ENCODE measurements around the gene LY6G5C.
"Not testable (repeated sequence)": the region's sequence is repeated elsewhere in the genome, so short reads cannot be mapped to it uniquely, and the experiment has no call there.

LY6G5C gene

DNA sequence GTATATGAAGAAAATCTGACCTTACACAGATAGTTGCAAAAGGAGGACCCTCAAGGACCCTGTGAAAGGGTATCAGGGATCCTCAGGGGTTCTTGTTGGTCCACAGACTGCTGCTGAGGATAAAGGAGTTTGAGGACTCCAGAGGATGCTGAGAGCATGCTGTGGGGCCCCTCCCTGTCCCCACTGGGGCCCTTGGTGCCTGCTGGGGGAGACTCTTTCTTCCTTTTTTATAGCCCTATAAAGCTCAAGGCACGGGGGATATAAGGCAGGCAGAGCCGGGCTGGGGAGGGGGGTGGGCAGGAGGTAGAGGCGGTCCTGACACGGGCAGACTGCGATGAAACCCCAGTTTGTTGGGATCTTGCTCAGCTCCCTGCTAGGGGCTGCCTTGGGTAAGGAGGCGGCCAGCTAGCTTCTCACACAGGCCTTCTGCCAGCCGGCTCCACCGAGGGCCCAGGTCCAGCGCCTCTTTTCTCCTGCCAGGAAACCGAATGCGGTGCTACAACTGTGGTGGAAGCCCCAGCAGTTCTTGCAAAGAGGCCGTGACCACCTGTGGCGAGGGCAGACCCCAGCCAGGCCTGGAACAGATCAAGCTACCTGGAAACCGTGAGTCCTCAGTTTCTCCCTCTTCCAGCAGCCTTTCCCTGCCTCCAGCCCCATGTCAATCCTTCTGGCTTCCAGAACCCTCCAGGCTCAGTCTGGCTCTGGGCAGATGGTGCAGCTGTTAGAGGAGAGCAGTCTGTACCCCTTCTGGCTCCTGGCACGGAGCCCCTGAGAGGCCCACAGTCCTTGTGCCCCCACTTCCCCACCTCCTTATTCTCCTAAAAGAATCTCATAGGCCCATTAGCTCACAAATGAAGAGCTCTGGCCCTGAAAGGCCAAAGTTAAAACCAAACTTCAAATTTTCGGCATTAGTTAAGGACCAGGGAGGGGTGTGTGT lies 34.4 kb upstream of the LY6G5C start, which contains the start of gene LY6G6D:
TSS of gene LY6G6D (plus strand) at position 327 of the 937 bp plus-strand sequence. CDS start at position 335, 8 bp downstream.
- DNase-seq = no peak

DNA sequence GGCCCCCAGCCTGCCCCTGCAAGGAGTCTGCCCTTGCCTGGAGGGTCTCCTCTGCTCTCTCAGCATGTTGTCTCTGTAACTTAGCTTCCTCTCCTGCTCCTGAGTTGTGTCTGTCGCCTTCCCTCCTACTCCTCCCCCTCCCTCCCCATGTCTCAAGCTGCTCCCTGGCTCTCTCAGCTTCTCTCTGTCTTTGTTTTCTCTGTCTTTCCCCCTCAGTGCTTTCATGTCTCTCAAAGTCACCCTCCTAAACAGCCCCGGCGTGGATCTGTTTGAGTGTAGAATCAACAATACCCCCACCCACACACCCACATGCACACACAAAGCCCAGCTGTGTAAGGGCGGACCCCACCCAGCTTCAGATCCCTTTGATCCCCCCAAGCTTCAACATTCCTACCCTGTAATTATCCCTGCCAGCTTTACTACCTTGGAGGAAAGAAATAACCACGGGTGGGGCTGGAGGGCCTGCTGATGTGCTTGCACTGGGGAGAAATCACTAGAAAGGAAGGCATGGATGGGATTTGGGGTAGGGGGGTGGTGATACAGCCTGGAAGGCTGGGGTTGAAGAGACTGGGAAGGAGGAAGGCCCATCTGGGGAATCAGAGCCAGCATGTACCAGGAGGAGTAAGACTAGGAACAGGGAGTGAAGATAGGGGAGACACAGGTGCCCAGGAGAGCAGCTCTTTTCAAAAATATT lies 33.3 kb upstream of the LY6G5C start:
- no peak for DNase-seq

DNA sequence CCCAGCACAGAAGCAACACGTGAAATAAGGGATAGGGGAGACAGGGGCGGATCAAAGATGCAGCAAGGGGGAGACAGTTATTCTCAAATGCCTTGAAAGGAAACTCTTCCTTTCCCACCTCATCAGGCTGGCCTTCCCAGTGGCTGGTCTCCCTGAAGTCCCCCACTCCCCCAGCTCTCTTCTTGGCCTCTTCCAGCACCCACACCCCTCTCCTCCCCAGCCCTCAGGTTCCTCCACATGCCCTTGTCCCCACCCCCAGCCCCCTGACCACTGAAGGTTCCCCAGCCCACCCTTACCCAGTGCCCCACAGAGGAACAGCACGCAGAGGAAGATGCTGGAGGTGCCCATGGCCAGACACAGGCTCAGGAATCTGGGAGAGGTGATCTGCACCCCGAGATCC lies 32.6 kb upstream of the LY6G5C start:
- DNase-seq = no peak

DNA sequence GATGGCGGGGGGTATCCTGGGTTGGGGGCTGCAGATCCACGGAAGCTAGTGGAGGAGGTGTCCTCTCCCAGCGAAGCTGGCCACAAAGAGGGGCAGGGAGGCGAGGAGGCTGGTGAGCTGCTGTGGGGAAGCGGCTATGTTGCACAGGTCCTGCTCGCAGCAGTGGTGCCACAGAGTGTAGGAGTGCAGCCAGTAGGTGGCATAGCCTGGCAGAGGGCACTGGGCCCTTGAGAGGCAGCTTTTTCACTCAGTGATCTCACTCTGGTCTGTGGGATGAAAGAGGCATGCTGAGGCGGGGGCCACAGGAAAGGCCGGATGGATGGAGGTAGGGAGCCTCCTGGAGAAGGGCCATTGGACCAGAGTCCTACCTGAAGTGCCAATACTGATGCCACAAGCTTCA lies 31.4 kb upstream of the LY6G5C start:
- no peak for DNase-seq

DNA sequence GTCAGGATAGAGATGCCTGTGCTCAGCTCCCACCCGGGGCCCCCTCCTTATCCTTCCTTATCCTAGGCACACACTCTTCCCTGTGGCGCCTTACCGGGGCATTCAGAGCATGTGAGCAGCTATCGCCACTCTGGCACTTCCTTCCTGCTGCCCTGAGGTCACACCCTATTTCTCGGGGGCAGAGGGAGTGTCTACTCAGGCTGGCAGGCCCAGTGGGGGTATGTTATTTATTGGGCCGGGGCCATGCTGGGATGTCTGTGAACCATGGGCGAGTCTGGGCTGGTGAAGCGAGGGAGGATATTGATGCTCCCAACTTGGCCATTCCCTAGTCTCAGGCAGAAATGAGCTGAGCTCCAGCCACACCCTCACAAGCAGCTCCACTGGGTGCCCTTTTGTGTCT lies 30.4 kb upstream of the LY6G5C start:
- no peak for DNase-seq

DNA sequence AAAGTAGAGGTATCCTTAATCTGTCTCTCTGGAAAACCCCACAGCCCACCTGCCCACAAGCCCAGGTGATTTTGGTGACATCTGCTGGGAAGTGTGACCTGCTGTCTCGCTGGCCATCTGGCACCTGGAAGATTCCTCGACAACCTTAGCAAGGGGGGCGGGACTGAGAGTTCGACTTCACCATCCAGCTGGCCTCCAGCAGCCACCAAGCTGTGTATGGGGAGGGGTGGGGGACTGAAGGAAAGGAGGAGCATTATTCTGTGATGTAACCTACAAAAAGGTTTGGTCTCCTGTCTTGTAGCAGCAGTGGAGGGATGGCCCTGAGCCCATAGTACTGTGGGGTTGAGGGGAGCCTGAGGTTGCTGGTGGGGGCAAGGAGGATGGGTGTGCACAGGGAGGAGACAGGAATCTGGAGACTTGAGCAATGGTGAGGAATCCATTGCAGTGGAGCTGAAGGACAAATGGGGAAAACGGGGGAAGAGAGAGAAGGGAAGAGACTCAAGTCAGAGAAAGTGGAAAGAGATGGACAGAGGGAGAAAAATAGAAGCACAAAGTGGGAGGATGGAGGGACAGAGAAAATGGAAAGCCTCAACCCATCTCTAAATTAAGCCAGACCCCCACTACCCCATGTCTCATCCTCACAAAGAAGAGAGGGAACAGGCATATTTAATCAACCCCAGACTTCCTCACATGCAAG lies 29.8 kb upstream of the LY6G5C start:
- no peak for DNase-seq

DNA sequence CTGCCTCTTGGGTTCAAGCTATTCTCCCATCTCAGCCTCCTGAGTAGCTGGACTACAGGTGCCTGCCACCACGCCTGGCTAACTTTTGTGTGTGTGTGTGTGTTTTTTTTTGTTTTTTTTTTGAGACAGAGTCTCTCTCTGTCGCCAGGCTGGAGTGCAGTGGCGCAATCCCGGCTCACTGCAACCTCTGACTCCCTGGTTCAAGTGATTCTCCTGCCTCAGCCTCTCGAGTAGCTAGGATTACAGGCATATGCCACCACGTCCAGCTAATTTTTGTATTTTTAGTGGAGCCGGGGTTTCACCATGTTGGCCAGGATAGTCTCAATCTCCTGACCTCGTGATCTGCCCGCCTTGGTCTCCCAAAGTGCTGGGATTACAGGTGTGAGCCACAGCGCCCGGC lies 28.3 kb upstream of the LY6G5C start:
- DNase-seq = not testable (repeated sequence)

DNA sequence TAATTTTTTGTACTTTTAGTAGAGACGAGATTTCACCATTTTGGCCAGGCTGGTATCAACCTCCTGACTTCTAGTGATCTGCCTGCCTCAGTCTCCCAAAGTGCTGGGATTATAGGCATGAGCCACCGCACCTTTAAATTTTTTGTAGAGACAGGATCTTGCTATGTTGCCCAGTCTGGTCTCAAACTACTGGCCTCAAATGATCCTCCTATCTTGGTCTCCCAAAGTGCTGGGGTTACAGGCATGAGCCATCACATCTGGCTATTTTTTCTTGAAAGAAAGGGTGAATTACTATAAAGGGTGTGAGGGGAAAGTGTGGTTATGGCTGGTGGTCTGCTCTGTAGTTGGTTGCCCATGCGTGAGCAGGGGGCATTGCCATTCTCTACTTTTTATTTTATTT lies 27.4 kb upstream of the LY6G5C start:
- DNase-seq = no peak

DNA sequence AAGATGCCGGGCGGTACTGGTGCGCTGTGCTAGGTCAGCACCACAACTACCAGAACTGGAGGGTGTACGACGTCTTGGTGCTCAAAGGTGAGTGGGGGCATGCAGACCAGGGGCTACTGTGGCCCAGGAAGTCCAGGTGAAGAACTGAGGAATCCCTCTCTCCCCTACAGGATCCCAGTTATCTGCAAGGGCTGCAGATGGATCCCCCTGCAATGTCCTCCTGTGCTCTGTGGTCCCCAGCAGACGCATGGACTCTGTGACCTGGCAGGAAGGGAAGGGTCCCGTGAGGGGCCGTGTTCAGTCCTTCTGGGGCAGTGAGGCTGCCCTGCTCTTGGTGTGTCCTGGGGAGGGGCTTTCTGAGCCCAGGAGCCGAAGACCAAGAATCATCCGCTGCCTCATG lies 26.8 kb upstream of the LY6G5C start:
- DNase-seq = no peak

DNA sequence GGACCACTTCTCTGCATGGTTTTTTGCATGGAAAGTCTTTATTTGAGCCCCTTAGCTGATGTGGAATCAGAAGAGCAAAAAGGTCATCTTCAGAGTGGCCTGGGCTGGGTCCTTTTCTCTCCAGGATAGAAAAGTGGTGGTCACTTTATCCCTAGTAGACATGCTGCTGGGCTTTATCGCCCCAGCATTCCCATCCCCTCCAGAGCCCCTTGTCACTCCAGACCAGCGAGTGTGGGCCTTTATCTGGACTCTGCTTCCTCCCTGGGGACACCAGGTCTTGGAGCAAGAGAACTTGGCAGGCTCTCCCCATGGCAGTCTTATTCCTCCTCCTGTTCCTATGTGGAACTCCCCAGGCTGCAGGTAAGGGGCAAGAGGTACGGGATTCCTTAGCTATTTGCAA lies 25.7 kb upstream of the LY6G5C start, which contains the start of gene LY6G6F:
TSS of gene LY6G6F (plus strand) at position 268 of the 400 bp plus-strand sequence. CDS start at position 309, 41 bp downstream.
- DNase-seq = no peak

DNA sequence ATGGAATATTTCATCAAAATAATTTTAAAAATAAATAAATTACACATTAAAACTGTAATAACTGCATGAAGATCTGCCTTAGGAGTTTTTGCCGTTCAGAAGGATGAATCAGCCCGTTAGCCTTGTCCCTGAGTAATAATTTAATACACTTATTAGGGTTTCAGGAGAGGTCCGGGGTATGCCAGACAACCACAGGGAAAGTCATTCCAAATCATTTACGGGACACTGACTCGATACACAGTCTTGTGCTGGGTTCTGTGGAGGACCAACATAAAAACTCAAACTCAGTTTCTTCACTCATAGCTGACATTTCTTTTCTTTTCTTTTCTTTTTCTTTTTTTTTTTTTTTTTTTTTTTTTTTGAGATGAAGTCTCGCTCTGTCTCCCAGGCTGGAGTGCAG lies 25.1 kb upstream of the LY6G5C start:
- DNase-seq = peak; percentile 28

DNA sequence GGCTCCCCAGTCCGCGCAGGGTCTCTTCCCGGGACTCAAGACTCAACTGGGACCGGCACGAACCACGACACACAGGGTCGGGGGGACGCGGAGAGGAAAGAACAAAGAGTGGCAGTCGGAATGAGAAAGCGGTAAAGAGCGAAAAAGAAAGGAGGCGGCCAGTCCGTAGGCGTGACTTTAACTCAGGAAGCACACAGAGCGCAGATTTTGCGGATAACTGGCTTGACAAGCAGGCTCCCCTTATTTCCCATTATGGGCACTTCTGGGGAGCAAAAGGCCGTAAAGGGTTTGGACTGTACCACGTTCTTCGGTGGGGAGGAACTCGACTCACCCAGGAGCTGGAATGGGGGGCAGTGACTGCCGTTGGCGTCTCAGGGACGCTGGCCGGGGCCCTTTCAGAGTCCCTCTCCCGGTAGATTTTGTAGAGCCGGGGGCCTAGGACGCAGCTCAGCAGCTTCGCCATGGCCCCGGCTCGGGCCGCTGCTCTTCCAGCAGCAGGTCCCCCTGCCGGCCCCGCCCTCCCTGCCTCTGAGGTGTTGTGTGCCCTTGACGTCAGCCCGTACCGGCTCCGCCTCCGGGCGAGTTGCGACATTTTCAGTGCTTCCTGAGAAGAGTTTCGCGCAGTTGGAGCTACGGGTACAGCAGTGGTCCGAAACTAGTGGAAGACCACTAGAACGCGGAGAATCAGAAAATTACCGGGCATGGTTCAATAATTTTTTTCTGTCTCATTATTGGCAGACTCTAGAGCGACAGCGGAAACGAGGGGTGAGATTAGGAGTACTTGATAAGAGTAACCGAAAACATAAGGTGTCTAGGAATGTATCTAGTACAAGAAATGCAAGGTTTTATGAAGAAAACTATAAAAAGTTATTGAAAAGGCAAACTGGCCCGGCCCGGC lies 22.2 kb upstream of the LY6G5C start, which contains the start of gene ABHD16A:
TSS of gene ABHD16A (minus strand) at position 506 of the 898 bp plus-strand sequence. CDS start at position 463, 43 bp downstream.
- peak; percentile 99 for DNase-seq

DNA sequence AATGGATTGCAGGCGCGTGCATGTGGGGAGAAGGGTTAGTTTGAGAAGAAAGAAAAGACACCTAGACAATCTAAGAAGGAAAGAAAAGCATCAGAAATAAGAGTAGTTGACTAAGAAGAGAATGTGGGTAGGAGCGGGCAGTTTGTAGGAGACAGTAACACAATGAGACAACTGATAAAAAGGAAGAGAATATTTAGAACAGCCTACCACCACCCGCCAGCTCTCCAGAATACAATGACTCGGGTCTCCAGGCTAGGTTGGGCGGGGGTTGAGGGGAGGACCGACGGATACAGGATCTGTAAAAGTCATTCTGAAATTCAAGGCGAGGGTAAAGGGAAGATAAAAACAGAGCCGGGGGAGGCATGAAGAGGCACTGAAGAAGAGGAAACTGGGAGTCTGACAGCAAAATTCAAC lies 21.5 kb upstream of the LY6G5C start:
- no peak for DNase-seq

DNA sequence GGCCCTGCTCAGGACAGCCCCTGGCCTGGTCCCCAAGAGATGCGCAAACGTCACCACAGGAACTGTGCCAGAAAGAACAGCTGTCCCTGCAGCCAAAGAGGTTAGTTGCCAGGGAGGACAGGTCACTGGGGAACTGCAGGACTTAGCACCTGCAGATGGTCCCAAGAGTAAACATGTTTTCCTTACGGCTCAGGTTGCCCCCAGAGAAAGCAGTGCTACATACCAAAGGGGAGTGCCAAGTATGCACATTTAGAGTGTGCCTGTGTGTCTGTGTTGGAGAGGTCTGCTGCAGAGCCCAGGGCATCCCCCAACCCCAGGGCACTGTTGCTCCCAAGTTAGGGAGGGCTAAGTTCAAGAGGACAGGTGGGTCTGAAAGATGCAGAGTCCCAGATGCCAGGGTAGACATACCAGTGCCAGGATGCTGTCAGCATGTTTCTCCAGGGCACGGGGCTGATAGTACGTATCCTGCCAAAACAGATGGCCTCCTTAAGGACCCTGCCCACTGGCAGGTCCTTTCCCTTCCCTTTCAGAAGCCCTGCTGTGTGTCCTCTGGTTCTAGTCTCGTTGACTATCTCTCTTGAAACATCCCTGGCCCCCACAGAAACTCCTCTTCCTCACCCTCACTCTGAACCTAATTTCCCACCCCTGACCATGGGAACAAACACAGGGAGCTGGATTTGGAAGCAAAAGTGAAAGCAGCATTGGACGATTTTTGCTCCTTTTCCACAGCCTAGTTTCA lies 21.0 kb upstream of the LY6G5C start:
- DNase-seq = peak; percentile 30

DNA sequence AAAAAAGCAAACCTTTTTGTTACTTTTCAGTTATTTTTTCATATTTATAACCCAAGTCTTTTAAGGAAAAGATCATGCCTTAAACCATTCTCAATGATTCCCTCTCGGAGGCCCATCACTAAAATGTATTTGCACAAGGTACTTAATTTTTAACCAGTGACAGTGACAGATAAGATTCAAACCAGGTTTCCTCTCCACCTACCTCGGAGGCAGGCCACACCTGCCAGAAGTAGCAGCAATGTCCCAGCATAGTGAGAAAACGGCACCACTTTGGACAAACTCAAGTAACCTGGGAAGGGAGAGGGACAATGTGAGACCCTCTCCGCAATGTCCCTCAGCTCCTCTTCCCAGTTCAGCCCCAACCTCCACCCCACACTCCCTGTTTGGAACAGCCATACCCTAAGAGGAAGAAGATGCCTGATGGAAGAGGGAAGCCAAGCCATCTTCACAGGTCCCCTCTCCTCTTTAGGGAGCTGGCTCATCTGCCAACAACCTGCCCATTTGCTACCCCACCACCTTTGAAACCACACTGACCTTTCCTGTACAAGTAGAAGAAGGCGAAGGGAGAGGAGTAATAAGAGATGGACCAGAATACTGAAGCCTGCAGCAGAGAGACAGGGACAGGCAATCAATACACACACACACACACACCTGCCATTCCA lies 20.0 kb upstream of the LY6G5C start:
- DNase-seq = no peak

DNA sequence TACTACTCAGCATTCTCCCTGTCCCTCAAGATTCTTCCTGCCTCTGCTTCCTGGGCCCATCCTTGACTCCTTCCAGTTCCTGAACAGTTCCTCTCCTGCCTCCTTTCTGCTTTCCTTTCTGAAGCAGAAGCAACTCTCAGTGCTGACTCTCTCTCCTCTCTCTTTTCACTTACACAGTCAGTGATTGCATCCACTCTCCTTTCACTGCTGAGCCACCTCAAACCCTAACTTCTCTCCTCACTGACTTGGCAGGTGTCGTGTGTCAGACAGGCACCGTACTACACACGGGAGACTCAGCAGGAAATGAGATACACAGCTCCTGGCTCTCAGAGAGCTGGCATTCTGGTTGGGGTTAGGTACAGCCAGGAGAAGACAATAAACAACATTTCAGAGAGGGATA lies 16.7 kb upstream of the LY6G5C start:
- no peak for DNase-seq

DNA sequence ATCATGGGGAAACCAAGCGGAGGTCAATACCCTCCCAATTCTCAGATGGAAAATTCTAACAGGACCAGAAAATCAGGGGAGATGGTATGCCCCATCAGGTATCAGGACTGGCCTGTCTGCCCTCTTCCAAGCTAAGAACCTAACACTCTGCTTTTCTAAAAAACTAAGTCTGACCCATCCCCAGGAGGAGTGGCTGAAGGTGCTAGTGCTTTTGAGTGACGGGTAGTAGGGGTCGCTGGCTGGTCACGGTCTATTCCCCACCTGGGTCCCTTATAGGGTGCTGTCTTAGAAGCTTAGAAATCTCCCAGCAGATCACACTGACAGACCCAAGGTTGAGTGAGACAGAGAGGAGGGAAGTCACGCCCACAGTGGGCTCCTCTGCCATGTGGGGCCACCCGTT lies 12.7 kb upstream of the LY6G5C start:
- no peak for DNase-seq

DNA sequence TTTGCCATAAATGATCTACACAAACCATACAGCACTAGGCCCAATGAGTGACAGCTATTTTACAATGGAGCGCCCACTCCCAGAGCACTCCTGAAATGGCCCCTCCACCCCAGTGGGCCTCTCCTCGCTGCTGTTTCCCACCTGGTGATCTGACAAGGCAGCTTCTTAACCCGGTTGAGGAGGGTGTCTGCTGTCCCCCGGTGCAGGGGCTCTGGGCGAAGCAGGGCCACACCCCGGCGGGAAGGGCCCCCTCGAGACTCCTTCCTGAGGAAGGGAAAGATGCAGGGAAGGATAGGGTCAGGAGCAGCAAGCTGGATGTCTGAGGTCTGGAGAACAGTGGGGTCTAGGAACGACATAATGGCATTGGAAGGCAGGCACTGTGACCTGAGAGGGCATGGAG lies 12.0 kb upstream of the LY6G5C start:
- no peak for DNase-seq

DNA sequence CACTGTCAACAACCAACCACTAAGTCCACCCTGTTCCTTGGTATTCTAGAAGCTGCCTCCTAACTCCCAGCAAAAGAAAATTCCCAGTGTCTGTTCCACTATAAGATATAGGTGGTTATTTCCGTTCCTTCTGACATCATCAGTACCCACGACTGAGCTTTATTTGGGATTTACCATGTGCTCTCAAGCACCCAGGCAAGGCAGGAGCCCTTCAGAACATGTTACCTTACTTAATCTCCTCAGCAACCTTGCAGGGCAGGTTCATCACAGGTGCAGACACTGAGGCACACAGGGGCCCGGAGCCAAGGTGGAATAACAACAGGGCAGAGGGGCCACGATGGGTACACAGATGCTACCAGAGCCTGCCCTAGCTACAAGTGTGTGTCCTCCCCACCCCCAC lies 11.5 kb upstream of the LY6G5C start:
- no peak for DNase-seq

DNA sequence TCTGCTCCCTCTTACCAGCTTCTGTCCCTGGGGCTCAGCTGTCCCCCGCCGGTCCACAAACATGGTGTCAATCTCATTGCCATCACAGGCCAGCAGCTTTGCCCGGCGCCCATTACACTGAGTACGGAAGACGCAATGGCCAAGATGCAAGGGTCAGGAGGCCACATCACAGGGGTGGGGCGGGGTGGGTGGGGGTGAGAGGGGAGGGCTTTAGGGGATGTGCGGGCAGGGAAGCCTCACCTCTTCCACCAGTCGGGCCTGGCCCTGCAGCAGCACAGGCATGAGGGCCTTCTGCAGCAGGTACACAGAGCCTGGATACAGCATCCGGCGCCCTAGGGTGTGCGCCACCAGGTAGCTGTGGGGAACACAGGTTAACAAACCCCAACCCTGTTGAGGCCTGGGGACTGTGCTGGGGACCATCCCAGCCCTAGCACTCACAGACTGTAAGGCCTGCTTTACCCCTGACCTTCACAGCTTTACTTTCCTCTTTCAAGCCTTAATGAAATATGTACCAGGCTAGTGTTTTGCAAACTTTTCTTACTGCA lies 10.8 kb upstream of the LY6G5C start:
- DNase-seq = no peak

DNA sequence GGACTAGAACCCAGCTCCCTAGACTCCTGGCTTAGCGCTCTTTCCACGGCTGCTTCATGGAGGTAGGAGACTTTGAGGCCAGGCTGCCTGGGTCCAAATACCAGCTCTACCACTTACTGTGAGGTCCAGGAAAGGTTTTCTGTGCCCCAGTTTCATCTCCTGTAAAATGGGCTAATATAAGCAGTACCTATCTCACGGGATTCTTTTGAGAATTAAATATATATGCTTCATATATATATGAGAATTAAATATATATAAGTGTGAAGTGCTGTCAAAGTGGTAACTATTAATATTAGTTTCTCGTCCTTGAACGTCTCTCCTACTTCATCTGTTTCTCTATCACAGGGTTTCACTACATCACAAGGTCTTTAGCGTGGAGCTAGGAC lies 10.2 kb upstream of the LY6G5C start:
- no peak for DNase-seq
